Fibroblast of skin of abdomen (primary cell): ENCODE measurements around the gene IFNA4.

Experiments used
- DNase-seq: peaks from one replicate; pipeline ENCODE4 v3.0.0-alpha.2; 2013

IFNA4 gene

GRCh38 chr9:21165516-21165915 is 21.9 kb downstream of the IFNA4 start:
- DNase-seq, result no peak

GRCh38 chr9:21160178-21160577 is 27.2 kb downstream of the IFNA4 start:
- DNase-seq, result peak; percentile 7

- peak; percentile 1 for DNase-seq
Observed at GRCh38 chr9:21155501-21155900, 31.9 kb downstream of the IFNA4 start.

- DNase-seq, result peak; percentile 9
Observed at GRCh38 chr9:21154018-21154608, 33.3 kb downstream of the IFNA4 start.

- DNase-seq, result peak; percentile 8
Observed at GRCh38 chr9:21153336-21154017, 33.9 kb downstream of the IFNA4 start.

GRCh38 chr9:21144603-21145002 is 42.8 kb downstream of the IFNA4 start:
- DNase-seq, result no peak

GRCh38 chr9:21141427-21141882 is 45.9 kb downstream of the IFNA4 start, which contains the start of gene IFNW1:
Gene IFNW1 (minus strand): TSS chr9:21141832. CDS start chr9:21141570, 262 bp downstream.
- no peak for DNase-seq

GRCh38 chr9:21137020-21137419 is 50.4 kb downstream of the IFNA4 start:
- no peak for DNase-seq
